HG02840 (cell line): ENCODE results near the gene TMEM150B.
"Not testable (repeated sequence)": the region's sequence is repeated elsewhere in the genome, so short reads cannot be mapped to it uniquely, and the experiment has no call there.

ENCODE experiments used
- ATAC-seq: cut with Tn5 transposase; IDR thresholded peaks from one replicate; pipeline ENCODE4 v1.9.1; 2021; ENCODE audit warnings: mild to moderate bottlenecking, moderate library complexity, moderate number of reproducible peaks; ENCODE audit not compliant: unreplicated experiment, low FRiP score

The TMEM150B gene

DNA sequence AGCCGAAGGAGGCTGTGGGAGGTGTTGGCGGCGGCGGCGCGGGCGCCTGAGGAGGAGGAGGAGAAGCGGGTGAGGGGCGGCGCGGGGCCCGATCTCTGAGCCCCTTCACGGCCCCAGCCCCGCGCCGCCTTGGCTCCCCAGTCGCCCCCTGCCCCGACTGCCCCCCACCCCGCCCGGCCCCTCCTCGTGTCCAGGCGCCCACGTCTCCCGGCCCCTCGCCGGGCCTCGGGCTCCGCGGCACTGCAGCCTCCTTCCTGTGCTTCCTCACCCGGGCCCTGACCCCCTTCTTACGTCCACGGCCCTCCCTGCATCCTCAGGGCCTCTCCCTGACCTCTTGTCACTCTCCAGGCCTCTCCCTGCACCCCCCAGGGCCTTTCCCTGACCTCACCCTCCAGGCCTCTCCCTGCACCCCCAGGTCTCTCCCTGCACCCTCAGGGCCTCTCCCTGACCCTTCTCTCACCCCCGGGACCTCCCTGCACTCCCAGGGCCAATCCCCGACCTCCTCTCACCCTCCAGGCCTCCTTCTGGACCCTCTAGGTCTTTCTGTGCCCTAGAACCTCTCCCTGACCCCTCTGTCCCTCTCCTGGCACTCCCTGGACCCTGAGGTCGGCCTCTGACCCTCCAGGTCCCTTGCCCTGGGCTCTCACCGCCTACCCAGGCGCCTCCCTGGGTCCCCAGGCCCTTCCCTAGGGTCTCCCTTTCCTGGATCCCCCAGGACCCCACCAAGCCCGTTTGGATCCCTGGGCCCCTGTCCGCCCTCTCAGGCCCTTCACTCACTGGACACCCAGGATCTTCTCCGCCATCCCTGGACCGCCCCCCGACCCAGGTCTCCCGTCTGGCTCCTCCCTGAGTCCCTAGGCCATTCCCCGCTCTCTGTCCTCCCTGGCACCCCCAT is 15.0 kb upstream of the TMEM150B start:
- no peak for ATAC-seq

DNA sequence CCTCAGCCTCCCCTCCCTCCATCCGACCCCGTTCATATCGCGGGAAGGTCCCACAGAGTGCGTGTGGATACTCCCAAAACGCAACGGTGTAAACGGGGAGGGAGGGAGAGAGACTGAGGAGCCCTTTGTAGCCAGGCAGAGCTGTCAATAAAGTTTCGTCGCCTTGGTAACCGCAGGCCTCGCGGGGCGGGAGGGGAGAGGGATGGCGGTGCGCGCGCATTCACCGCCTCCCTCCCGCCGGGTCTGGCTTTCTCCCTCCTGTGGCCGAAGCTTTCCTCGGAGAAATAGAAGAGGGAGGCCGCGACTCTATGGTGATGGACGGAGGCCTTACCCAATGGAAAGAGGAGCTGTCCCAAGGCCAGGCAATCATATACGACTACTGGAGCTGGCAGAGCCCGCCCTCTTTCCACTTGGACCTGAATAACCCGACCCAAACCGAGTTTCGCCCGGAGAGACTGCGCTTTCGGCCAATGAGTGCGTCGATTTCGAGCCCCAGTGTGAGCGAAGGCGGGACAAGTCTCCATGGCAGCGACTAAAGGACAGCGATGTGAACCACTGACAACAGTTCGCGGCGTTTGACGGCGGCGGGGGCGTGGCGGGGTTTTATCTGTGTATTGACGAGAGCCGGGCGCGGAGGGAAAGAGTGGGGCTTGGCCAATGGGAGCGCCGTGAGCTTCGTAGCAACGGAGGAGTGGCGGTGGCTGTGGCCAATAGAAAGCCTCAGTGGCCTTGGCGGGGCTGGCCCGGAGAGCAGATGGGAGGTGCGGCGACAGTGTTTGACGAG is 14.2 kb upstream of the TMEM150B start, which contains the start of gene KMT5C:
KMT5C (plus strand) TSS at position 772 of the 784 bp plus-strand sequence. CDS start 2,061 bp downstream, outside the sequence.
- ATAC-seq: peak; percentile 88

DNA sequence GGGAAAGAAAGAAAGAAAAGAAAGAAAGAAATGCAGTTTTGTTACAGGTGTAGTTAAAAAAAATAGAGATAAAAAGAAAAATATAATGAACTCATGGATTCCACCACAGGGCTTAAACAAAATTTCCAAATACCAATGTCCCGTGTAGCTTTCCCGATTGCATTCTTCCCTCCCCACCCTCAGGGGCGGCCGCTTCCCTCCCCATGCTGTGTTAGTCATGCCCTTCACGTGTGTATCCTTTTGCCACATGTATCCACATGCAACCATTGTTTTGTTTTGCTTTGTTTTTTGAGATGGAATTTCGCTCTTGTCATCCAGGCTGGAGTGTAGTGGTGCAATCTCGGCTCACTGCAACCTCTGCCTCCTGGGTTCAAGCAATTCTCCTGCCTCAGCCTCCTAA is 11.0 kb upstream of the TMEM150B start:
- ATAC-seq: no peak

DNA sequence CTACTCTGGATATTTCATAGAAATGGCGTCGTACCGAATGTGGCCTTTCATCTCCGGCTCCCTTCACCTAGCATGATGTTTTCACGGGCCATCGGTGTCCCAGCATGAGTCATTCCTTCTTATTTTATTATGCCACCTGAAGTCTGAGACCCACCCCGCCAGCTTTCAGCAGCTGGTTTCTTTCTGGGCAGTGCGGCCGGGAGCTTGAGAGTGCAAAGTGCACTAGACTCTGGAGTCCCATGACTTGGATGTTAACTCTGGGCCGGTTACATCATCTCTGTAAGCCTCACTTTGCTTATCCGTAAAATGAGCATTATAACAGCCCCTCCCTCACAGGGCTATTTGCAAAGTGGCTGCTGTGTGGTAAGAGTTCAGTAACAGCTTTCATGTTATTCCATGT is 8.7 kb upstream of the TMEM150B start:
- ATAC-seq: no peak

DNA sequence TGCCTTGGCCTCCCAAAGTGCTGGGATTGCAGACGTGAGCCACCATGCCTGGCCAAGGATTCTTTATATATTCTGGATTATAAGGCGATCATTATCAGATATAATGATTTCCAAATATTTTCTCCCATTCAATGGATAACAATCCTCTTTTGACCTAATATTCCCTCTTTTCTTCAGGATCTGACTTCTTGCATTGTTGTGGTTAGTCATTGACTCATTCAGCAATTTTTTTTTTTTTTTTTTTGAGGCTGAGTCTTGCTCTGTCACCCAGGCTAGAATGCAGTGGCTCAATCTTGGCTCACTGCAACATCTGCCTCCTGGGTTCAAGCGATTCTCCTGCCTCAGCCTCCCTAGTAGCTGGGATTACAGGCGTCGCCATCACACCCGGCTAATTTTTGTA is 4.7 kb upstream of the TMEM150B start:
- not testable (repeated sequence) for ATAC-seq

DNA sequence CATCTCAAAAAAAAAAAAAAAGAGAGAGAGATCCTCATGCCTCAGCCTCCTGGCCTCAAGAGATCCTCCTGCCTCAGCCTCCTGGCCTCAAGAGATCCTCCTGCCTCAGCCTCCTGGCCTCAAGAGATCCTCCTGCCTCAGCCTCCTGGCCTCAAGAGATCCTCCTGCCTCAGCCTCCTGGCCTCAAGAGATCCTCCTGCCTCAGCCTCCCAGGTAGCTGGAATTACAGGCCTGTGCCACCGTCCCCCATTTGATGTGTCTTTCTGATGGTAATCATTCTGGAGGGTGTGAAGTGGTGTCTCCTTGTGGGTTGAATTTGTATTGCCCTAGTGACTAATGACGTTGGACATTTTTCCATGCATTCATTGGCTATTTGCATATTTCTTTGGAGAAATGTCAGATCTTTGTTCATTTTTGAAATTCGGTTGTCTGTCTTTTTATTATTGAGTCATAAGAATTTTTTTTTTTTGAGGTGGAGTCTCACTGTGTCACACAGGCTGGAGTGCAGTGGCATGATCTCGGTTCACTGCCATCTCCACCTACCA is 3.7 kb upstream of the TMEM150B start:
- ATAC-seq: not testable (repeated sequence)

DNA sequence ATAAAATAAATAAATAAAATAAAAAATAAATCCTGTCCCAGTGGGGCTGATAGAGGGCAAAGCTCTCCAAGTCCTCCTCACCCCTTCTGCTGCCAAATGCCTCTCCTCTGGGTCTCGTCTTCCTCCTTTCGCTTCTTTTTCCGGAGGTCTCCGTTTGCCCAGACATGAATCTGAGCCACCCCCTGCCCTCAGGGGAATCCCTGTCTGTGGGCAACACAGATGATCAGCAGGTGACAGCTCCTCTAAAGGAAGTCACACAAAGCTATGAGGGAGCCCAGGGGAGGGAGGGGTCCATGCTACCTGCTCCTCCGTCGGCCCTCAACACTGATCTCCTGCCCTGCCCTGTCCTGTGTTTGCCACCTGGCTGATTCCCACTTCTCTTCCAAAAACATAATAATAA is 479 bp downstream of the TMEM150B start:
- ATAC-seq: no peak

DNA sequence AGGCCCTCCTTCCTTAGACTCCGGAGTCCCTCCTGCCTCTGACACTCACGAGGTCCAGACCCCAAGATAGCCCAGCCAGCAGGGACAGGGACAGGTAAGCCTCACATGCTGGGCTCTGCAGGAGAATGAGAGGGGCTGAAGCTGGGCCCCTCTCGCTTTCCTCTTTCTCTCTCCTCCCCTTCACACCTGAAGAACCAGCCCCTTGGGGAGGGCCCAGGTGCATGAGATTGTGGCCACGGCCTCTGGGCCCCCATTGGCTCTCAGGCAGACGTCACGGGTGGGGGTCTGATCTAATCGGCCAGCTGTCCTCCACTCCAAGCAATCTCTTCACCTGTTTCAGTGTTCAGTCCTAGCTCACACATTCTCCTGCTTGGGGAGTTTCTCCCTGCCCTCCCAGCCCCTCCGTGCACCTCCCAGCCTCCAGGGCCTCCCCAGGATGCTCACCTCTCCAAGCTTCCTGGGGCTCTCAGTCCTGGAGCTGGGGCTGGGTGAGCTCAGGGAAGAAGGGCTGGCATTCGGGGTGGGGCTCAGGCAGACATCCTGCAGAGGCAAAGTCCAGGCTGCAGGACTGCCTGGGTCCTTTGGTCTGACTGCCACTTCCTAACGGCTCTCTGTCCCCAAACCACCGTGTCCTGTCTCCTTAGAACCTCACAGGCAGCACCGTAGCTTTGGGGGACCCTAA is 2.8 kb downstream of the TMEM150B start:
- no peak for ATAC-seq

DNA sequence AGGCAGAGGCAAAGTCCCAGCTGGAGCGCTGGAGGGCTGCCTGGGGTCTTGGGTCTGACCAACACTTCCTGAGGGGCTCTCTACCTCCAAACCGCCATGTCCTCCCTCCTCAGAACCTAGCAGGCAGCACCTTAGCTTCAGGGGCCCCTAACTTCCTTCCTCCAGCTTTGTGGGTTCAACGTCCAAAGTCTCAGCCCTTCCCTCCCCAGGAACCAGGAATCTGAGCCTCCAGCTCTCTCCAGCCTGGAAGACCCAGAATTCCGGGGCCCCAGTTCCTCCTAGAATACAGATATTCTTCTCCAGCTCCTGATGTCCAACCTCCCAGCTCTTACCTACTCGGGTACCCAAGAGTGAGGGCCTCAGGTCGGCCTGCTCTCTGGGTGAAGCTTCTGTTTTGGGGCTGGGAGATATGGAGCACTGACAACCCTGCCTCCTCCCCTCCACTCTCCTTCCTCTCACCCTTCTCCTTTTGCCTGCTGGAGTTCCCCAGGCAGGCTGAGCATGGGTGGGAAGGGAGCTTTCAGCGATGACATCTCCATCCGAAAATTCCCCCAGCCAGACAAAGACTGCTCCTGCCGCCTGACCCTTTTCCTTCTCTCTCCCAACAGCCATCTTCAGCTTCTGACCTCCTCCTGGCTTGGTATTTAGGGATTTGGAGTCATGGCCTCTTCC is 3.5 kb downstream of the TMEM150B start:
- no peak for ATAC-seq

DNA sequence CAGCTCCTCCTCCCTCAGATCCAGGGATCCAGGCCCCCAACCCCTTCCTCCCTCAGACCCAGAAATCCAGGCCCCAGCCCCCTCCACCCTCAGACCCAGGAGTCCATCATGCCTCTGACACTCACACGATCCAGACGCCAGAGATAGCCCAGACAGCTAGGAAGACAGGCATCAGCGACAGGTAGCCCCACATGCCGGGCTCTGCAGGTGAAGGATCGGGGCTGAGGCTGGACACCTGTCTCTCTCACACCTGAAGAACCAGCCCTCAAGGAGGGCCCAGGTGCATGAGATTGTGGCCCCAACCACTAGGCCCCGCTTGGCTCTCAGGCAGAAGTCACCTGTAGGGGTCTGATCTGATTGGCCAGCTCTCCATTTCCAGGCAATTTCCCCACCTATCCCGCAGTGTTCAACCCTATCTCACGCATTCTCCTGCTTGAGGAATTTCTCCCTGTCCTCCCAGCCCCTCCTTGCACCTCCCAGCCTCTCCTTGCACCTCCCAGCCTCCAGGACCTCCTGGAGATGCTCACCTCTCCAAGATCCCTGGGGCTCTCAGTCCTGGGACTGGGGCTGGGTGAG is 4.2 kb downstream of the TMEM150B start:
- no peak for ATAC-seq

DNA sequence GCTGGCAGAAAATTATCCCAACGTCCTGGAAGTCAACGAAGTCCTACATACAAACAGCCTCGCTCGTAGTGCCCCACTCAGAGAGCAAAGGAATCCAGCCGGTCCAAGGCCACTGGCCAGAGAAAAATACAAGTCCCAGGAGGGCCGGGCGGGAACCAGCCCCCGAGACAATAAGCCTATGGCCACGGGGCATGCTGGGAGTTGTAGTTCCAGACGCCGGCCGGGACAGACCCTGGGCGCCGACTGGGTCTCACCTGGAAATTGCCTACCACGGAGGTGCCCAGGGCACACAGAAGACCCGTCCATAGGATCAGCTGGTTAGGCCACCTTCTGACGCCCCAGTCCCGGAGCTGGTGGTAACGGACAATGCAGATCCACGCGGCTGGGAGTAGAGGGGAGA is 5.4 kb downstream of the TMEM150B start:
- ATAC-seq: no peak

DNA sequence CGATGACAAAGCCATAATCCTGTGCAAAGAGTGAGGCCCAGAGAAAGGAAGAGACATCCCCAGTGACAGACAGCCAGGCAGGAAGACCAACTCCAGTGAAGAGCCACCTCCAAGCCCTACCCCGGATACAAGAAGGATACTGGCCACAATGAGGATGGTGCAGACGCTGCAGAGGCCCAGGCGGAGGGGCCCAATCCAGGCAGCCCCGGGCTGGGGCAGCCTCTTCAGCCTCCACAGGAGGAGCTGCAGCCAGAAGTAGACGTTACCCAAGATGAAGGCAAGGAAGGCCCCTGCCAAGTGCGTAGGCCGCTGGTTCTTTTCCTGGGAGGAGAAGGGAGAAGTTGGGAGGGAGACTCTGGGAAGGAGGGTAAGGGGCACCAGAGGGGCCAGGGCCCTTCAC is 8.5 kb downstream of the TMEM150B start:
- ATAC-seq: no peak

DNA sequence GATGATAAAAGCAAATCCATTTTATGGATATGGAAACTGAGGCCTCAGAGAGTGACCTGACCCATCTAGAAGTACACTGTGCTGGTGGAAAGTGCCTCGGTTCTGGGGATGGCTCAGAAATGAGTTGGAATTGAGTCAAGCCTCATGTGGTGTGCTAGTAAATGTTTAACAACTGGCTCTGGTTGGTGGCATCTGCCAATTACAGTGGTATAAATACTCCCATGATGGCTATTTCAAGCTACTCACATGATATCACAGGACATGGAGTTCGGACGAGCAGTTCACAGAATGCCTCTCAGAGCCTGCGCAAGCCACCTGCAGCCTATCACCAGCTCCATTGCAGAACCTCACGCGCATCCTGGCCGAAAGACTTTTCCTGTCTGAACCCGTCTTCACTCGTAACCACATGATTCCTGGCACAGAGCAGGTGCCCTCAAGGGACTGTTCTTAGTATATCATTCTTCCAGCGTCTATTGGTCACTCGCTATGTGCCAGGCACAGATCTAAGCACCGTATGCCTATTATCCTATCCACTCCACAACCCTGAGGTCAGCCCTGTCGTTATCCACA is 9.1 kb downstream of the TMEM150B start:
- no peak for ATAC-seq

DNA sequence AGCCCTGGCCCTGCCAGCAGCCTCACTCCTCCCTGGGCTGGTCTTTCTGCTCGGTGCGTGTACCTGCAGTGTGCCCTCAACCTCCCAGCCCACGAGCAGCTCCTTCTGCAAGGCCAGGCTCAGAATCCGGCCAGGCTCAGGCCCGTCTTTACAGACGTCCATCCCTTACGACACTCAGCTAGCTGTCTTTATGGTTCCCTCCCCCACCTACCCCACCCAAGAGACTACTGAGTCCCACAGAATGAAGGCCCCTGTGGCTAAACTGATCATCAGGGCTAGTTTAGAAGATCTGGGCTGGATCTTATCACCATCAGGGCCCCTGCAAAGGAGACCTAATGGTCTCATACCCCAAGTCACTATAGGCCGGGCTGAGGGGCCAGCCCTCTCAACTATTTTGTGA is 10.7 kb downstream of the TMEM150B start:
- ATAC-seq: no peak

DNA sequence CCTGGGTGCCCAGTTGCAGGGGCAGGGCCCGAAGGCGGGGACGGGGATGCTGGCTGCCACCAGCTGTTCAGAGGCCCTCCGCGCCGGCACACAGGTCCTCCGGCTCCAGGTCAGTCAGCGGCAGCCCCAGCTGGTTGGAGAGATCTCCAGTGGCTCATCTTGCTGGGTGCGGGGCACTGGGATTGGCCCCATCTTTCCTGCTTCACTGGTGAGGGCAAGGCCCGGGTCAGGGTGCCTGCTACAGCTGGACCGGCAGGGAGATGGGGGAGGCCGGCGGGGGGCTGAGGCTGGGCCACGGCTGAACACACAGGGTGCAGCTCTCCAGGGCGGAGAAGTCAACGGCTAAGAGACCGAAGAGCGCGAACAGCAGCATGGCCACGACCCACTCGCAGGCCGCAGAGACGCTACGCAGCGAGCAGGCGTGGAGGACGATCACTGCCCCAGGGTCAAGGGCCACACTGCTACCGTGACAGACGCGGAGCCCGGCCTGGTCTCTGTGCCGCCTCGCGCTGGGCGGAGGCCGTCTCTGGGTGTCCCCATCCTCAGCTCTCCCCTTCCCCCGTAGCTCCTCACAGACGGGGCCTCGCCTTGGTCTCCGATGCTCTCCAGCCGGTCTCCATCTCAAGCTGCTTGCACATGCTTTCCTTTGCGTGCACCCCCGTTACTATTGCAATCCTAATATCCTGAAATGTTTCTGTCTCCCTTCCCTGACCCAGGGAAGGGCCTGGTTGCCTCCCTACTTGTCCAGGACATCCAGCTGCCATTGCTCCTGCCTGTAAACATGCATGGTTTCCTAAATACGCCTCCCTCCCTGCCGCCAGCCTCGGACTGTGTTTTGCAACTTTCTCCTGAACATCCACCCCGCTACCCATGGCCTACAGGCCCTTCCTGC is 12.3 kb downstream of the TMEM150B start:
- ATAC-seq: no peak

DNA sequence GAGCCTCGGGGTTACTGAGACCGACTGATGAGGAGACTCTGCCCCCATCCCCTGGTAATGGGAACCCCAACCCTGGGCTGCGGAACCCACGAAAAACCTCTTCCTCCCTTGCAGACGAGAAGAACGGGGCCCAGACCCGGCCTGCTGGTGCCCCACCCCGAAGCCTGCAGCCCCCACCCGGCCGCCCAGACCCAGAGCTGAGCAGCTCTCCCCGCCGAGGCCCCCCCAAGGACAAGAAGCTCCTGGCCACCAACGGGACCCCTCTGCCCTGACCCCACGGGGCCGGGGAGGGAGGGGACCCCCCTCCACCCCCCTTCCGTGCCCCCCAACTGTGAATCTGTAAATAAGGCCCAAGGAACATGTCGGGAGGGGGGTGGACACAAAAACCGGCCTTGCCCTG is 13.3 kb downstream of the TMEM150B start:
- ATAC-seq: no peak

DNA sequence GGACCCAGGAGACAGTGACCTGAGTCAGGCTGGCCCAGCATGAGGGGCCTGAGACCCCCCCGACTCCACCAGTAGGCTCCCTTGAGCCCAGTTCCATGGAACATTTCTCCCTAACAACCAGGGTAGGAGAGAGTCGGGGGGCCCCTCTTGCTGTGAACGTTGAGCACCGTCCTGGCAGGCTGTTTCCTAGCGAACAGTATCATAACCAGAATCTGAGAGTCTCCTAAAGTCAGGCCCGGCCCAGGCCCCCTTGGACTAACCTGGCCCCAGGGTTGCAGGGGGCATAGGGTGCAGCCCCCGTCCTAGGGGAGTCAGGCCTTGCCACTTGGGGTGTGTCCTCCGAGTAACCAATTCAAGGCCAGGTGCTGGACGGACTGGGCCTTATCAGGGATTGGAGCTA is 13.7 kb downstream of the TMEM150B start:
- no peak for ATAC-seq

DNA sequence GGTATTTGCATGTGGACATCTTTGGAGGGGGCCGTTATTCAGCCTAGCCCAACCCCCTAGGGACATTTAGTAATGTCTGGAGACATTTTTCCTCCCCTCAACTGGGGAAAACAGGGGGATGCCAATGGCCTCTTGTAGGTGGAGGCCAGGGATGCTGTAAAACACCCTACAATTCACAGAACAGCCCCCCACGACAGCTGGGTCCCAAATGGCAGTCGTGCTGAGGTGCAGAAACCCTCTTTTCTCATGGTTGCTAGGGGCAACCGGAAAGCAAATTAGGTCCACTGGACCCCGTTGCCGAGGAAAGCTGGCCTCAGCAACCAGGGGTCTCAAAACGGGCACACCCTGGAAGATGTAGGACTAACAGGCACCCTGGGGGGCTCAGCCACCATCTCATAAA is 14.6 kb downstream of the TMEM150B start:
- no peak for ATAC-seq

DNA sequence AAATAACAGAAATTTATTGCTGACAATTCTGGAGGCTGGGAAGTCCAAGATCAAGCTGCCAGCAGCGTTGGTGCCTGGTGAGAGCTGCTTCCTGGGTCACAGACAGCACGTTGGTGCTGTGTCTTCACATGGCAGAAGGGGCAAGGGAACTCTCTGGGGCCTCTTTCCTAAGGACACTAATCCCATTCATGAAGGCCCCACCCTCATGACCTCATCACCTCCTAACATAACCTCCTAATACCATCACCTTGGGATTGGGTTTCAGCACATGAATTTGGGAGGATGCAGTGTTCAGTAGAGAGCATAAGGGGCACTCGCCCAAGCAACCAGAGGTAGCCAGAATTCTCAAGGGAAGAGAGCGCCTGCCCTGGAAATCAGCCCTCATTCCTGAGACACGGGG is 15.7 kb downstream of the TMEM150B start:
- no peak for ATAC-seq
